ENCODE measurements around the gene KDM5C. TPM values are rescaled to one million over a fixed set of nuclear protein-coding genes. Genes with fewer than 3 reads are reported as not detected.

Gene KDM5C
- total RNA-seq, 1 experiment from 2014 or later = 112 TPM

GRCh38 chrX:53211391-53211978 lies 13.5 kb downstream of the KDM5C start:
- POLR2A ChIA-PET = no interaction called here
- CTCF ChIA-PET = no interaction called here
- DNase-seq (ENCODE audit: low spot score) (no peak), ATAC-seq (no peak)
- no peaks in the 10 kb centered on the region for H3K27me3 Mint-ChIP-seq (ENCODE audit: low read depth)
- H3K27ac Mint-ChIP-seq = no peak overlapping the region
- TF ChIP-seq ELF4 (CRISPR knock-in tag; IDR thresholded peaks at IDR 0.05; ENCODE audit: low read depth) (no peak), ZNF532 (CRISPR knock-in tag; IDR thresholded peaks at IDR 0.05; ENCODE audit: borderline replicate concordance) (no peak), SOX15 (CRISPR knock-in tag; IDR thresholded peaks at IDR 0.05) (no peak), ZNF232 (CRISPR knock-in tag; IDR thresholded peaks at IDR 0.05) (no peak), NR3C1 (CRISPR knock-in tag; conservative IDR thresholded peaks at IDR 0.05; ENCODE audit: low read depth) (no peak), ZSCAN18 (CRISPR knock-in tag; IDR thresholded peaks at IDR 0.05) (no peak), PREB (CRISPR knock-in tag; IDR thresholded peaks at IDR 0.05; ENCODE audit: borderline replicate concordance) (no peak), ESRRA (CRISPR knock-in tag; IDR thresholded peaks at IDR 0.05; ENCODE audit: borderline replicate concordance) (no peak), ETV6 (CRISPR knock-in tag; IDR thresholded peaks at IDR 0.05) (no peak), NFYB (CRISPR knock-in tag; conservative IDR thresholded peaks at IDR 0.05; ENCODE audit: low read depth) (no peak), CBFB (CRISPR knock-in tag; IDR thresholded peaks at IDR 0.05; ENCODE audit: low read depth) (no peak), IRF2 (CRISPR knock-in tag; IDR thresholded peaks at IDR 0.05; ENCODE audit: borderline replicate concordance, low read depth) (no peak), CREM (CRISPR knock-in tag; IDR thresholded peaks at IDR 0.05) (no peak)
- TF ChIP-seq, protein P1, sequence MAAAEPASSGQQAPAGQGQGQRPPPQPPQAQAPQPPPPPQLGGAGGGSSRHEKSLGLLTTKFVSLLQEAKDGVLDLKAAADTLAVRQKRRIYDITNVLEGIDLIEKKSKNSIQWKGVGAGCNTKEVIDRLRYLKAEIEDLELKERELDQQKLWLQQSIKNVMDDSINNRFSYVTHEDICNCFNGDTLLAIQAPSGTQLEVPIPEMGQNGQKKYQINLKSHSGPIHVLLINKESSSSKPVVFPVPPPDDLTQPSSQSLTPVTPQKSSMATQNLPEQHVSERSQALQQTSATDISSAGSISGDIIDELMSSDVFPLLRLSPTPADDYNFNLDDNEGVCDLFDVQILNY (CRISPR knock-in tag; IDR thresholded peaks at IDR 0.05) = no peak
- TF ChIP-seq, protein P2, sequence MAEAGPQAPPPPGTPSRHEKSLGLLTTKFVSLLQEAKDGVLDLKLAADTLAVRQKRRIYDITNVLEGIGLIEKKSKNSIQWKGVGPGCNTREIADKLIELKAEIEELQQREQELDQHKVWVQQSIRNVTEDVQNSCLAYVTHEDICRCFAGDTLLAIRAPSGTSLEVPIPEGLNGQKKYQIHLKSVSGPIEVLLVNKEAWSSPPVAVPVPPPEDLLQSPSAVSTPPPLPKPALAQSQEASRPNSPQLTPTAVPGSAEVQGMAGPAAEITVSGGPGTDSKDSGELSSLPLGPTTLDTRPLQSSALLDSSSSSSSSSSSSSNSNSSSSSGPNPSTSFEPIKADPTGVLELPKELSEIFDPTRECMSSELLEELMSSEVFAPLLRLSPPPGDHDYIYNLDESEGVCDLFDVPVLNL (CRISPR knock-in tag; IDR thresholded peaks at IDR 0.05; ENCODE audit: borderline replicate concordance, low read depth) = no peak
- TF ChIP-seq, protein P3, sequence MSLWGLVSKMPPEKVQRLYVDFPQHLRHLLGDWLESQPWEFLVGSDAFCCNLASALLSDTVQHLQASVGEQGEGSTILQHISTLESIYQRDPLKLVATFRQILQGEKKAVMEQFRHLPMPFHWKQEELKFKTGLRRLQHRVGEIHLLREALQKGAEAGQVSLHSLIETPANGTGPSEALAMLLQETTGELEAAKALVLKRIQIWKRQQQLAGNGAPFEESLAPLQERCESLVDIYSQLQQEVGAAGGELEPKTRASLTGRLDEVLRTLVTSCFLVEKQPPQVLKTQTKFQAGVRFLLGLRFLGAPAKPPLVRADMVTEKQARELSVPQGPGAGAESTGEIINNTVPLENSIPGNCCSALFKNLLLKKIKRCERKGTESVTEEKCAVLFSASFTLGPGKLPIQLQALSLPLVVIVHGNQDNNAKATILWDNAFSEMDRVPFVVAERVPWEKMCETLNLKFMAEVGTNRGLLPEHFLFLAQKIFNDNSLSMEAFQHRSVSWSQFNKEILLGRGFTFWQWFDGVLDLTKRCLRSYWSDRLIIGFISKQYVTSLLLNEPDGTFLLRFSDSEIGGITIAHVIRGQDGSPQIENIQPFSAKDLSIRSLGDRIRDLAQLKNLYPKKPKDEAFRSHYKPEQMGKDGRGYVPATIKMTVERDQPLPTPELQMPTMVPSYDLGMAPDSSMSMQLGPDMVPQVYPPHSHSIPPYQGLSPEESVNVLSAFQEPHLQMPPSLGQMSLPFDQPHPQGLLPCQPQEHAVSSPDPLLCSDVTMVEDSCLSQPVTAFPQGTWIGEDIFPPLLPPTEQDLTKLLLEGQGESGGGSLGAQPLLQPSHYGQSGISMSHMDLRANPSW (CRISPR knock-in tag; conservative IDR thresholded peaks at IDR 0.05; ENCODE audit: low read depth) = no peak
- TF ChIP-seq, protein P4, sequence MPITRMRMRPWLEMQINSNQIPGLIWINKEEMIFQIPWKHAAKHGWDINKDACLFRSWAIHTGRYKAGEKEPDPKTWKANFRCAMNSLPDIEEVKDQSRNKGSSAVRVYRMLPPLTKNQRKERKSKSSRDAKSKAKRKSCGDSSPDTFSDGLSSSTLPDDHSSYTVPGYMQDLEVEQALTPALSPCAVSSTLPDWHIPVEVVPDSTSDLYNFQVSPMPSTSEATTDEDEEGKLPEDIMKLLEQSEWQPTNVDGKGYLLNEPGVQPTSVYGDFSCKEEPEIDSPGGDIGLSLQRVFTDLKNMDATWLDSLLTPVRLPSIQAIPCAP (CRISPR knock-in tag; IDR thresholded peaks at IDR 0.05) = no peak
- TF ChIP-seq, protein P5, sequence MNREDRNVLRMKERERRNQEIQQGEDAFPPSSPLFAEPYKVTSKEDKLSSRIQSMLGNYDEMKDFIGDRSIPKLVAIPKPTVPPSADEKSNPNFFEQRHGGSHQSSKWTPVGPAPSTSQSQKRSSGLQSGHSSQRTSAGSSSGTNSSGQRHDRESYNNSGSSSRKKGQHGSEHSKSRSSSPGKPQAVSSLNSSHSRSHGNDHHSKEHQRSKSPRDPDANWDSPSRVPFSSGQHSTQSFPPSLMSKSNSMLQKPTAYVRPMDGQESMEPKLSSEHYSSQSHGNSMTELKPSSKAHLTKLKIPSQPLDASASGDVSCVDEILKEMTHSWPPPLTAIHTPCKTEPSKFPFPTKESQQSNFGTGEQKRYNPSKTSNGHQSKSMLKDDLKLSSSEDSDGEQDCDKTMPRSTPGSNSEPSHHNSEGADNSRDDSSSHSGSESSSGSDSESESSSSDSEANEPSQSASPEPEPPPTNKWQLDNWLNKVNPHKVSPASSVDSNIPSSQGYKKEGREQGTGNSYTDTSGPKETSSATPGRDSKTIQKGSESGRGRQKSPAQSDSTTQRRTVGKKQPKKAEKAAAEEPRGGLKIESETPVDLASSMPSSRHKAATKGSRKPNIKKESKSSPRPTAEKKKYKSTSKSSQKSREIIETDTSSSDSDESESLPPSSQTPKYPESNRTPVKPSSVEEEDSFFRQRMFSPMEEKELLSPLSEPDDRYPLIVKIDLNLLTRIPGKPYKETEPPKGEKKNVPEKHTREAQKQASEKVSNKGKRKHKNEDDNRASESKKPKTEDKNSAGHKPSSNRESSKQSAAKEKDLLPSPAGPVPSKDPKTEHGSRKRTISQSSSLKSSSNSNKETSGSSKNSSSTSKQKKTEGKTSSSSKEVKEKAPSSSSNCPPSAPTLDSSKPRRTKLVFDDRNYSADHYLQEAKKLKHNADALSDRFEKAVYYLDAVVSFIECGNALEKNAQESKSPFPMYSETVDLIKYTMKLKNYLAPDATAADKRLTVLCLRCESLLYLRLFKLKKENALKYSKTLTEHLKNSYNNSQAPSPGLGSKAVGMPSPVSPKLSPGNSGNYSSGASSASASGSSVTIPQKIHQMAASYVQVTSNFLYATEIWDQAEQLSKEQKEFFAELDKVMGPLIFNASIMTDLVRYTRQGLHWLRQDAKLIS (CRISPR knock-in tag; IDR thresholded peaks at IDR 0.05; ENCODE audit: borderline replicate concordance) = no peak
- TF ChIP-seq, protein P6, sequence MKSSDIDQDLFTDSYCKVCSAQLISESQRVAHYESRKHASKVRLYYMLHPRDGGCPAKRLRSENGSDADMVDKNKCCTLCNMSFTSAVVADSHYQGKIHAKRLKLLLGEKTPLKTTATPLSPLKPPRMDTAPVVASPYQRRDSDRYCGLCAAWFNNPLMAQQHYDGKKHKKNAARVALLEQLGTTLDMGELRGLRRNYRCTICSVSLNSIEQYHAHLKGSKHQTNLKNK (CRISPR knock-in tag; IDR thresholded peaks at IDR 0.05) = no peak
- no peaks in the 10 kb centered on the region for H3K9me3 Mint-ChIP-seq
- H3K4me3 Mint-ChIP-seq = no peak overlapping the region
- no peaks in the 10 kb centered on the region for H3K4me1 Mint-ChIP-seq
- H3K36me3 Mint-ChIP-seq = peaks cover 67% of the 10 kb centered on the region

Measured in WTC11 (cell line).